Measurements from ENCODE around the gene TAF1C. TPM values are rescaled to one million over a fixed set of nuclear protein-coding genes. Genes with fewer than 3 reads are reported as not detected.

Gene TAF1C
- 64.7 TPM for total RNA-seq
- polyA plus RNA-seq (ENCODE audit: insufficient read depth, low read depth, low replicate concordance) = 24.7 TPM
- long read RNA-seq, donor 1 = 0 reads
- long read RNA-seq, donor 2, partial matches to known transcripts = 0 of 2 reads
- long read RNA-seq, donor 2, other reads (novel, unspliced or antisense) = 0 of 2 reads
- long read RNA-seq, donor 3, partial matches to known transcripts = 5 of 5 reads
- long read RNA-seq, donor 3, other reads (novel, unspliced or antisense) = 0 of 5 reads
- long read RNA-seq, donor 4, partial matches to known transcripts = 0 of 1 reads
- long read RNA-seq, donor 4, other reads (novel, unspliced or antisense) = 0 of 1 reads
- long read RNA-seq, donor 5 = 0 reads
- long read RNA-seq, donor 6 = 0 reads
- long read RNA-seq, donor 7, partial matches to known transcripts = 40 of 59 reads
- long read RNA-seq, donor 7, other reads (novel, unspliced or antisense) = 15 of 59 reads
- long read RNA-seq, donor 8, partial matches to known transcripts = 0 of 1 reads
- long read RNA-seq, donor 8, other reads (novel, unspliced or antisense) = 0 of 1 reads
- long read RNA-seq, donor 9 = 0 reads
- long read RNA-seq, donor 10 = 0 reads

- Histone ChIP-seq H3K9me3 (ENCODE audit: control insufficient read depth in 2 of 3, insufficient read depth in 1 of 3, low read length in 3 of 3) (no peaks in the 10 kb centered on the region), H3K27ac (ENCODE audit: low read depth in 2 of 2, low read length in 2 of 2) (peak within 1 kb of the TSS; percentile 1 to 47), H3K4me3 (ENCODE audit: low read length in 3 of 3) (peak within 1 kb of the TSS; percentile 73 to 97 (median 89)), H3K36me3 (ENCODE audit: control insufficient read depth in 2 of 3, insufficient read depth in 3 of 3, low read length in 3 of 3) (peaks cover 0 to 12% (median 3%) of the 10 kb centered on the region in 3 donors), H3K4me1 (ENCODE audit: control insufficient read depth in 2 of 3, insufficient read depth in 2 of 3, low read depth in 1 of 3, low read length in 3 of 3) (peaks cover 0 to 8% (median 4%) of the 10 kb centered on the region in 3 donors), H3K27me3 (ENCODE audit: control insufficient read depth, insufficient read depth, low read length) (no peaks in the 10 kb centered on the region), H3K9ac (ENCODE audit: low read length in 3 of 3) (peak within 1 kb of the TSS; percentile 37 to 97 (median 88))
- intact Hi-C loops (cut with DNase I) = no loop called here
- TF ChIP-seq, protein P1, sequence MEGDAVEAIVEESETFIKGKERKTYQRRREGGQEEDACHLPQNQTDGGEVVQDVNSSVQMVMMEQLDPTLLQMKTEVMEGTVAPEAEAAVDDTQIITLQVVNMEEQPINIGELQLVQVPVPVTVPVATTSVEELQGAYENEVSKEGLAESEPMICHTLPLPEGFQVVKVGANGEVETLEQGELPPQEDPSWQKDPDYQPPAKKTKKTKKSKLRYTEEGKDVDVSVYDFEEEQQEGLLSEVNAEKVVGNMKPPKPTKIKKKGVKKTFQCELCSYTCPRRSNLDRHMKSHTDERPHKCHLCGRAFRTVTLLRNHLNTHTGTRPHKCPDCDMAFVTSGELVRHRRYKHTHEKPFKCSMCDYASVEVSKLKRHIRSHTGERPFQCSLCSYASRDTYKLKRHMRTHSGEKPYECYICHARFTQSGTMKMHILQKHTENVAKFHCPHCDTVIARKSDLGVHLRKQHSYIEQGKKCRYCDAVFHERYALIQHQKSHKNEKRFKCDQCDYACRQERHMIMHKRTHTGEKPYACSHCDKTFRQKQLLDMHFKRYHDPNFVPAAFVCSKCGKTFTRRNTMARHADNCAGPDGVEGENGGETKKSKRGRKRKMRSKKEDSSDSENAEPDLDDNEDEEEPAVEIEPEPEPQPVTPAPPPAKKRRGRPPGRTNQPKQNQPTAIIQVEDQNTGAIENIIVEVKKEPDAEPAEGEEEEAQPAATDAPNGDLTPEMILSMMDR (IDR thresholded peaks at IDR 0.05; ENCODE audit: borderline replicate concordance, extremely low read depth, insufficient read depth) = peak; percentile 93
- FAIRE-seq = no peak
- peak; percentile 91 to 98 (median 96) for DNase-seq
These were observed at the start of gene TAF1C for GRCh38 chr16:84186685-84187437. Gene TAF1C, minus strand, starts transcription at chr16:84187057. Its CDS starts 2,069 bp downstream, at chr16:84184988.

- H3K9ac ChIP-seq (ENCODE audit: low read length in 3 of 3) = no peak overlapping the region
- no peak for FAIRE-seq
- TF ChIP-seq, protein P1 (IDR thresholded peaks at IDR 0.05; ENCODE audit: borderline replicate concordance, extremely low read depth, insufficient read depth) = no peak
These were observed 47.7 kb upstream of the TAF1C start for GRCh38 chr16:84234321-84235241.

GRCh38 chr16:84233748-84234147, 46.9 kb upstream of the TAF1C start:
- H3K36me3 ChIP-seq (ENCODE audit: control insufficient read depth in 2 of 3, insufficient read depth in 3 of 3, low read length in 3 of 3) = no peaks in the 10 kb centered on the region
- H3K9me3 ChIP-seq (ENCODE audit: control insufficient read depth in 2 of 3, insufficient read depth in 1 of 3, low read length in 3 of 3) = no peaks in the 10 kb centered on the region
- no peak overlapping the region for H3K9ac ChIP-seq (ENCODE audit: low read length in 3 of 3)
- DNase-seq (no peak), FAIRE-seq (no peak)
- no peaks in the 10 kb centered on the region for H3K4me1 ChIP-seq (ENCODE audit: control insufficient read depth in 2 of 3, insufficient read depth in 2 of 3, low read depth in 1 of 3, low read length in 3 of 3)
- intact Hi-C loops (cut with DNase I) = no loop called here
- H3K4me3 ChIP-seq (ENCODE audit: low read length in 3 of 3) = no peak overlapping the region
- TF ChIP-seq, protein P1 (IDR thresholded peaks at IDR 0.05; ENCODE audit: borderline replicate concordance, extremely low read depth, insufficient read depth) = no peak
- H3K27me3 ChIP-seq (ENCODE audit: control insufficient read depth, insufficient read depth, low read length) = no peaks in the 10 kb centered on the region
- no peak overlapping the region for H3K27ac ChIP-seq (ENCODE audit: low read depth in 2 of 2, low read length in 2 of 2)

More at GRCh38 chr16:84234321-84235241, 47.7 kb upstream of the TAF1C start:
- no peak overlapping the region for H3K4me3 ChIP-seq (ENCODE audit: low read length in 3 of 3)
- H3K27me3 ChIP-seq (ENCODE audit: control insufficient read depth, insufficient read depth, low read length) = no peaks in the 10 kb centered on the region
- intact Hi-C loops (cut with DNase I) = no loop called here
- no peaks in the 10 kb centered on the region for H3K4me1 ChIP-seq (ENCODE audit: control insufficient read depth in 2 of 3, insufficient read depth in 2 of 3, low read depth in 1 of 3, low read length in 3 of 3)
- H3K36me3 ChIP-seq (ENCODE audit: control insufficient read depth in 2 of 3, insufficient read depth in 3 of 3, low read length in 3 of 3) = no peaks in the 10 kb centered on the region
- H3K9me3 ChIP-seq (ENCODE audit: control insufficient read depth in 2 of 3, insufficient read depth in 1 of 3, low read length in 3 of 3) = no peaks in the 10 kb centered on the region
- DNase-seq = peak in 1 of 5 donors; percentile 35
- H3K27ac ChIP-seq (ENCODE audit: low read depth in 2 of 2, low read length in 2 of 2) = peak overlapping the region in 1 of 2 donors; percentile 36
